ENCODE results near the gene GSE1. TPM values are rescaled to one million over a fixed set of nuclear protein-coding genes. Genes with fewer than 3 reads are reported as not detected.
A peak's percentile ranks its signal among the peaks of the same experiment; 100 is the strongest.

Gene GSE1
- total and polyA plus RNA-seq, 9 of the 15 experiments (the other 6 are each of a cell fraction or from before 2014, with no cell fraction given), result 12.2 to 244 (median 57.9) TPM

- ATAC-seq (peak; percentile 1; the same call in 1 of the 3 replicates), FAIRE-seq (no peak), DNase-seq (ENCODE audit: extremely low read depth in 1 of 4, low spot score in 3 of 4) (peak; percentile 56 to 78 (median 71))
- Histone ChIP-seq H3K4me1 (replicated peaks in 1 of 2; ENCODE audit: control insufficient read depth in 2 of 2, insufficient read depth in 2 of 2, low read length in 2 of 2) (peaks cover 55 to 87% of the 10 kb centered on the region in 2 experiments), H3K9ac (ENCODE audit: insufficient read depth in 1 of 2, low read depth in 2 of 2, low read length in 2 of 2) (peak overlapping the region; percentile 88 to 93; a peak in 3 of 4 replicates), H2AFZ (ENCODE audit: low read depth, low read length) (no peak overlapping the region), H3K9me1 (ENCODE audit: control insufficient read depth, insufficient read depth, low read length) (peaks cover 5% of the 10 kb centered on the region), H3K4me3 (peak overlapping the region; percentile 85), H3K4me2 (ENCODE audit: insufficient read depth, low read length) (peak overlapping the region; percentile 65; the same call in 1 of the 2 replicates), H3K79me2 (ENCODE audit: control insufficient read depth, insufficient read depth, low read length) (peaks cover 93% of the 10 kb centered on the region), H3K27me3 (ENCODE audit: control insufficient read depth in 2 of 2, insufficient read depth in 2 of 2, low read length in 2 of 2) (no peaks in the 10 kb centered on the region), H3K27ac (ENCODE audit: extremely low read depth, low read depth, low read length) (peak overlapping the region; percentile 99), H4K20me1 (replicated peaks; ENCODE audit: control insufficient read depth, insufficient read depth, low read length) (peaks cover 61% of the 10 kb centered on the region), H3K9me3 (replicated peaks; ENCODE audit: control insufficient read depth, insufficient read depth, low read depth, low read length) (no peaks in the 10 kb centered on the region), H3K36me3 (ENCODE audit: control insufficient read depth, insufficient read depth, low read length) (peaks cover 38% of the 10 kb centered on the region; the same call in 2 of the 3 replicates)
- intact Hi-C loops (cut with micrococcal nuclease) (loop anchor here (5.0 to 10.0 kb wide), 2 partner anchors 149 to 307 kb away; no protein-coding TSS in a partner anchor), in situ Hi-C loops (cut with MboI) (no loop called here)
- WGBS (ENCODE audit: insufficient coverage, low coverage, missing lambda C conversion rate), result 1% methylated on average over 43 of the region's 84 CpGs
- BruUV-seq (replicated peaks), result no TSS peak
- ChIA-PET CTCF (ENCODE audit: low intra/inter-chr PET ratio) (interaction anchor here (1.4 to 2.0 kb wide), 4 partner anchors 46 to 196 kb away, joined by 4 to 17 read pairs (median 12); no protein-coding TSS in a partner anchor), POLR2A (interaction anchor here (0.6 to 2.5 kb wide), 4 partner anchors 11 to 76 kb away, joined by 3 to 13 read pairs (median 4); no protein-coding TSS in a partner anchor)
- TF ChIP-seq SOX6 (IDR thresholded peaks at IDR 0.05) (no peak), FIP1L1 (IDR thresholded peaks at IDR 0.05; ENCODE audit: low read depth, low read length, poor library complexity, severe bottlenecking) (peak; percentile 75), THAP12 (CRISPR knock-in tag; IDR thresholded peaks at IDR 0.05) (peak; percentile 21; the same call in 1 of the 2 replicates), TRIM24 (IDR thresholded peaks at IDR 0.05) (no peak), ZNF395 (CRISPR knock-in tag; IDR thresholded peaks at IDR 0.05) (peak; percentile 47; the same call in 1 of the 2 replicates), MCM7 (IDR thresholded peaks at IDR 0.05) (no peak), FOXP4 (CRISPR knock-in tag; IDR thresholded peaks at IDR 0.05; ENCODE audit: borderline replicate concordance) (no peak), ZZZ3 (IDR thresholded peaks at IDR 0.05) (no peak), MNT (conservative IDR thresholded peaks at IDR 0.05) (peak in 1 of 2 experiments; percentile 57; a peak in 2 of 4 replicates), KDM4B (IDR thresholded peaks at IDR 0.05; ENCODE audit: borderline replicate concordance in 2 of 2, low read depth in 1 of 2) (0 out of 4 replicates have a peak, but pooled peaks of 1 of the 2 experiments have one; percentile 13)
These were observed 1.5 kb upstream of the GSE1 start for GRCh38 chr16:85611444-85612190.
